OCI-LY7 (cell line): ENCODE measurements around the gene USP32.

Source experiments
- CTCF ChIP-seq: fragments of 200-600 bp; sonication (generic); conservative IDR thresholded peaks from 2 replicates; pipeline ENCODE4 v1.5.1; 2014; ENCODE audit warnings: mild to moderate bottlenecking, antibody characterized with exemption, low read length, moderate library complexity, mixed read lengths
- EZH2phosphoT487 ChIP-seq: fragments of 200-600 bp; sonication (generic); IDR thresholded peaks from 2 replicates; pipeline ENCODE4 v1.6.1; 2018; ENCODE audit warnings: low read depth, borderline replicate concordance, mild to moderate bottlenecking, mixed run types, antibody characterized with exemption, low read length, moderate library complexity, mixed read lengths

GRCh38 chr17:60348616-60349015 lies 43.3 kb downstream of the USP32 start:
- TF ChIP-seq CTCF (no peak), EZH2phosphoT487 (no peak)
